Effector memory CD4-positive, alpha-beta T cell (primary cell): Measurements from ENCODE around the gene KPNA1.

Experiments
- DNase-seq, 3 donors: peaks; one replicate each; pipeline ENCODE4 v3.0.0-alpha.2; 2020
- H3K27ac ChIP-seq: 2 replicates; pipeline ENCODE4 v1.7.0; 2013; ENCODE audit warnings: mild to moderate bottlenecking, low read length, moderate library complexity; ENCODE audit not compliant: insufficient read depth, poor library complexity, severe bottlenecking
- H3K27me3 ChIP-seq: replicated peaks from 2 replicates; pipeline ENCODE4 v1.7.0; 2013; ENCODE audit warnings: mild to moderate bottlenecking, low read length; ENCODE audit not compliant: insufficient read depth, control insufficient read depth, poor library complexity, severe bottlenecking
- H3K36me3 ChIP-seq: 2 replicates; pipeline ENCODE4 v1.7.0; 2013; ENCODE audit warnings: mild to moderate bottlenecking, low read length, moderate library complexity; ENCODE audit not compliant: control insufficient read depth, insufficient read depth
- H3K4me1 ChIP-seq: 2 replicates; pipeline ENCODE4 v1.7.0; 2013; ENCODE audit warnings: low read length, mild to moderate bottlenecking; ENCODE audit not compliant: control insufficient read depth, insufficient read depth, poor library complexity, severe bottlenecking
- H3K4me3 ChIP-seq: 2 replicates; pipeline ENCODE4 v1.7.0; 2013; ENCODE audit warnings: low read length, low read depth, mild to moderate bottlenecking; ENCODE audit not compliant: insufficient read depth, poor library complexity, severe bottlenecking
- H3K9me3 ChIP-seq: 2 replicates; pipeline ENCODE4 v1.7.0; 2013; ENCODE audit warnings: mild to moderate bottlenecking, low read length, moderate library complexity; ENCODE audit not compliant: control insufficient read depth

The KPNA1 gene

DNA sequence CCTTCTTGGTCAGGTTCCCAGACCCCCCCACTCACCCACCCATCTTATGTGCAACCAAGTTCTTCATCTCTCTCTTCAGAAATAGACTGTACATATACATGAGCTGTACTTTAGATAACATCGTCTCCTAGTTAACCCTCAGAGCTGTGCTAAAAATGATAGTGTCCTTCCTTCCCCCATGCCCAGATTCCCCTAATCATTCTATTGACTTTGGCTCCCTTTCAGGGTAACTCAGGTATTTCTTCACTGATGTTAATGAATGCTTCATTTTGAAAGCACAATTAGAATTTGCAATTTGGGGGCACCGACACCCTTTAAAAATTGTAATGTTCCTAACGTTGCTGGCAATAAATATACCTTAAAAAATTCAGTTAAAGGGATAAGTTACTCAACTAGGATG is 38.4 kb upstream of the KPNA1 start:
- H3K36me3 ChIP-seq: peaks cover 71% of the 10 kb centered on the region
- no peaks in the 10 kb centered on the region for H3K9me3 ChIP-seq
- H3K4me3 ChIP-seq: no peak overlapping the region
- H3K27me3 ChIP-seq: no peaks in the 10 kb centered on the region
- no peaks in the 10 kb centered on the region for H3K4me1 ChIP-seq
- no peak overlapping the region for H3K27ac ChIP-seq
- DNase-seq: no peak

DNA sequence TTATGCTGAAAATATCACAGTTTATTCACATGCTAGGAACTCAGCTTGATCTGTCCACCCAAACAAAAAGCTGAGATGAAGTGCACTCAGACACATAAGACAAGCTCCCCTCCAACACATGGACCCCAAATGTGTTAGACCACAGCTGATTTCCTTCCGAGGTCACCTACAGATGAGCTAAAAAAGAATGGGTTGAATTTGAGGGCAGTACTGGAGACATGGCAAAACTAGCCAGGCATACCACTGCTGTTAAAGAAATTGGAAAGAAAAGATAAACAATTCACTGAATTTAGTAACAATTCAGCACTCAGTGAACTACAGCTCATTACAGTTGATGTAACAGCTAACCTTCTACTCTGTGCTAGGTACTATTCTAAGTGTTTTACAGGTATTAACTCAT is 33.9 kb upstream of the KPNA1 start:
- no peaks in the 10 kb centered on the region for H3K4me1 ChIP-seq
- DNase-seq: no peak
- no peak overlapping the region for H3K27ac ChIP-seq
- no peaks in the 10 kb centered on the region for H3K27me3 ChIP-seq
- H3K36me3 ChIP-seq: peaks cover 75% of the 10 kb centered on the region
- no peaks in the 10 kb centered on the region for H3K9me3 ChIP-seq
- no peak overlapping the region for H3K4me3 ChIP-seq

DNA sequence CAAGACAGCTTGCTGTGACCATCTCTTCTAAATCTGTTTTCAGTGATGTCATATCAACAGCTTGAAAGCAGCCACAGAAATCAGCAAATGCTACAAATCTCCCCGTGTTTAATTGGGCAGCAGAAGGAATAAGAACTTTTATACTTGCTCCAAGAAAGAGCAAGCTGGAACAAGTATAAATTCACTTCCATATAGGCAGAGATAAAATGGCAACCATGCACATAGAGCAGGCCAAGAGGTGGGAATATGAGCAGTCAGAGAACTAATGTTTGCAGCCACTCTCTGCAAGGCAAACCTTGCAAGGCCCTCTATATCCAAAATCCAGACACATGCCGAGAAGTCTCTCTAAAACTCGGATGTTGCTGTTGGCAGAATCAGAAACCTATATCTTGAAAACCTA is 33.3 kb upstream of the KPNA1 start:
- H3K4me1 ChIP-seq: no peaks in the 10 kb centered on the region
- H3K4me3 ChIP-seq: no peak overlapping the region
- H3K27ac ChIP-seq: no peak overlapping the region
- H3K9me3 ChIP-seq: no peaks in the 10 kb centered on the region
- peaks cover 71% of the 10 kb centered on the region for H3K36me3 ChIP-seq
- DNase-seq: no peak
- H3K27me3 ChIP-seq: no peaks in the 10 kb centered on the region

DNA sequence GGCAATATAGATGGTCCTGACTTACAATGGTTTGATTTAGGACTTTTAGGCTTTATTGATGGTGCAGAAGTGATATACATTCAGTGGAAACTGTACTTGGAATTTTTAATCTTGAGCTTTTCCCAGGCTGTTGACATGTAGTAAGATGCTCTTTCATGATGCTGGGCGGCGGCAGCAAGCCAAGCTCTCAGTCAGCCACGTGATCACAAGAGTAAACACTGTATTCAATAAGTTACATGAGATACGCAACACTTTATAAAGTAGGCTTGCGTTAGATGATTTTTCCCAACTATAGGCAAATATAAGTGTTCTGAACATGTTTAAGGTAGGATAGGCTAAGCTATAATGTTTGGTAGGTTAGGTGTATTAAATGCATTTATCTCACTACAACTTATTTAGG is 31.4 kb upstream of the KPNA1 start:
- Histone ChIP-seq H3K4me3 (no peak overlapping the region), H3K27me3 (no peaks in the 10 kb centered on the region), H3K36me3 (peaks cover 70% of the 10 kb centered on the region)

DNA sequence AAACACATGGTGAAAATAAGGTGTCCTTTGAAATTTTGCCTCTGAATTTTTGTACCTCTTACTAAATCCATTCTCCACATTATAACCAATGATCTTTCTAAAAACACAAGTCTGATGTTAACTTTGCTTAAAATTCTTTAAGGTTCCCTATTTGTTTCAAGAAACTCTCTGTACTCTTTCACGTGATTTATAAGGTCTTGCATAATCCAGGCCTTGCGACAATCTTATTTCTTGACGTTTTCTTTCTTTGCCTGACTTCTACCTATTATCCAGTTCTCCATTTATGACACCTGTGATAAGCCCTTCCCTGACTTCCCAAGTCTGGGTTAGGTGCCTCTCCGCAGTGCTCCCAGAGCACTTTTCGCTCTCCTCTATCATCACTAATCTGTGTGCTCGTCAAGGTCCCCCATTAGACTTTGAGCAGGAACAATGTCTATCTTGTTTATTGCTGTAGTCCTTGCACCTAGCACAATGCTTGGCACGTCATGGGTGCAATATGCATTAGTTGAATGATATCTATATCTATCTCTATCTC is 24.3 kb upstream of the KPNA1 start:
- no peak for DNase-seq
- H3K27ac ChIP-seq: no peak overlapping the region
- no peak overlapping the region for H3K4me3 ChIP-seq
- no peaks in the 10 kb centered on the region for H3K4me1 ChIP-seq
- no peaks in the 10 kb centered on the region for H3K9me3 ChIP-seq
- peaks cover 63% of the 10 kb centered on the region for H3K36me3 ChIP-seq
- no peaks in the 10 kb centered on the region for H3K27me3 ChIP-seq

More for the DNA sequence above, 31.4 kb upstream of the KPNA1 start:
- no peak for DNase-seq
- no peaks in the 10 kb centered on the region for H3K9me3 ChIP-seq
- no peak overlapping the region for H3K27ac ChIP-seq
- H3K4me1 ChIP-seq: no peaks in the 10 kb centered on the region

DNA sequence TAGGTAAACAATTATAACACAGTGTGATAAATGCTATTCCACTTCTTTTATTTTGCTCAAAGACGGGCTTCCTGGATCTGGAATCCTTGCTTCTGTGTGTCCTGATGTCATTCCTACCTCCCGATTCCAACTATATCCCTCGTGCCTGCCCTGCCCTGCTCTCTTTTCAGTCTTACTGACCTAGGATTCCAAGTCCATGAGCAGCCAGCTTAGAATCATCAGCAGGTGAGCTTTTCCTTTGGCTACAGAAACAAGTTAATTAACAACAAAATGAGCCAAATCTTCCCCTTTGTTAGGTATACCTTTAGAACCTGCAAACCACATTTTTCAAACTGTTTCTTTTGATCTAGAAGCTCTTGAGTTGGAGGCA is 21.9 kb upstream of the KPNA1 start:
- DNase-seq: no peak
- Histone ChIP-seq H3K27me3 (no peaks in the 10 kb centered on the region), H3K4me3 (no peak overlapping the region), H3K36me3 (peaks cover 67% of the 10 kb centered on the region), H3K4me1 (no peaks in the 10 kb centered on the region), H3K27ac (no peak overlapping the region), H3K9me3 (no peaks in the 10 kb centered on the region)

DNA sequence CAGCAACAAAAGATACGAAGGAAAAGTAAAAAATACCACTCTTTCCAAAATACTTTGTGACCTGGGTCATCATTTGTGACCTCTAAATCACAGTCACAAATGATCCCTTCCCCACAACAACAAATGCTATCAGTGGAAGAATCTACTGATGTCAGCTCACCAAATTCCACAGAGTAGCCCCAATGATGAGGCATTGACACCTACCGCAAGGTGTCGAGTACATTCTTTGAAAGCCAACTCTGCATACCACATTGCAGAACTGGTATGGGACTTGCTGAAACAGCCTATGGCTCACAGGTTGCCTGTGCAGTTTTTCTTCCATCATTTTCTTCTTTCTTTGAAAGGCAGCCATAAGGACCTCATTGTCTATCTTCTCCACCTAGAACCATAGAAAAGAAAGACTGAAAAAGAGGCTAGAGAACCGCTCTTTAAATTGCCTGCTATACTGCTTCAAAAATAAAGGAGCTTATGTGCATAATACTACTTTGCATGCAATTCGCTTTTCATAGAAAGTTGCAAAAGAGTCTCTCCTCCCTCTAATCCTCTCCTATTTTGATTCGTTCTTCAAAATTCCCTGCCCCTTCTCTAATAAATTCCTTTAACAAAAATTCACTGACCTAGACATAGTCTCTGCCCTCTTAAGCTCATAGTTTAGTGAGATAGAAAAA is 21.4 kb upstream of the KPNA1 start:
- H3K27ac ChIP-seq: no peak overlapping the region
- no peaks in the 10 kb centered on the region for H3K9me3 ChIP-seq
- peaks cover 65% of the 10 kb centered on the region for H3K36me3 ChIP-seq
- H3K27me3 ChIP-seq: no peaks in the 10 kb centered on the region
- no peak overlapping the region for H3K4me3 ChIP-seq
- no peak for DNase-seq
- H3K4me1 ChIP-seq: no peaks in the 10 kb centered on the region

DNA sequence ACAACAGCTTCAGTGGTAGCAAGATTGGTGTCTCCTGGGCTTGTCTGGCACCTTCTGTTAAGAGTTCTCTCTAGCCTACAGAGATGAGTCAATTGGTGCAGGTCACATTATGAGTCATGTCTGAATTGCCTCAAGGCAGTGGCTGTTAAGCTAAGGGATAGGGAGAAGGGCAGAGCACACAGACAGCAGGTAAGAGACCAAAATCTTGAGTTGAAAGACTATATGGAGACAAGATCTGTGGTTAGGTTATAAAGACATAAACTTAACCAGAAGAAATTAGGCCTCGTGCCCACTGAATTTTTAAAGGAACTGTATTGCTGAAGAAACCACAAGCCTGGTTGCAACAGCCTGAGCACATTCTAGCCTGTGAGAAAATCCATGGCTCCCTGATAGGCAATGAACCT is 19.2 kb upstream of the KPNA1 start:
- Histone ChIP-seq H3K4me1 (no peaks in the 10 kb centered on the region), H3K27me3 (no peaks in the 10 kb centered on the region), H3K27ac (no peak overlapping the region), H3K9me3 (no peaks in the 10 kb centered on the region), H3K4me3 (no peak overlapping the region), H3K36me3 (peaks cover 53% of the 10 kb centered on the region)
- DNase-seq: no peak

DNA sequence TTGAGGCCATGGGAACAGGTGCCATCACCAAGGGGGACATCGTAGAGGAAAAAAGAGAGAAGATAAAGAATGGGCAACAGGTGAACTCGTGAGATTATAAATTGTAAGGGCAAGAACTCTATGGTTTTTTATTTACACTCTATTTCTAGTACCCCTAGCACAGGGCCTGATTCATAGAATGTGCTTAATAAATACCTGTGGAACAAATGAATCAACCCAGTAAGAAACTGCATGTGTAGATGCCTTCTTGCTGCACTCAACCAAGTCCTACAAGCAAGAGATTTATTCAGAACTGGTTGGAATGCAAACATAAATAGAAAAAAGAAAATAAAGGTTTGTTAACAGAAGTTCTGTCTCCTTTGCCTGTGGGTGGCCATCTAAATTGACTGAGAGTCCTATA is 18.7 kb upstream of the KPNA1 start:
- no peaks in the 10 kb centered on the region for H3K4me1 ChIP-seq
- H3K4me3 ChIP-seq: no peak overlapping the region
- no peak for DNase-seq
- no peaks in the 10 kb centered on the region for H3K9me3 ChIP-seq
- H3K27me3 ChIP-seq: no peaks in the 10 kb centered on the region
- H3K27ac ChIP-seq: no peak overlapping the region
- H3K36me3 ChIP-seq: peaks cover 53% of the 10 kb centered on the region

DNA sequence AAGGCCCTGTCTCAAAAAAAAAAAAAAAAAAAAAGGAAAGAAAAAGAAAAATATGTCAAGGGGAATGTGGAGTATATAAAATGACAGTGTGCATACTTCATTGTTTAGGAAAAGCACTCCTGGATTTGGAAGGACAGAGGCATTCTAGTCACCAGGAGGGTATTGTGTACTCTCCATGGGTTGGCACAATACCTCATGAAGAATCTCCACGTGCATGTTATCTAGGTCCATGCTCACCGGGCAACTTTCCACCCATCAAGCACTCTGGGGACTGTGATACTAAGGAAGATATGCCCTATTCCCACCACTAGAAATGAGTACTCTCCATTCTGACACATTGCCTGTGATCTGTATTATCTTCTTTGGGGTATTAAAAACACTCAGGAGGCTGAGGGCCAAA is 15.4 kb upstream of the KPNA1 start:
- peaks cover 40% of the 10 kb centered on the region for H3K36me3 ChIP-seq
- no peaks in the 10 kb centered on the region for H3K4me1 ChIP-seq
- H3K27me3 ChIP-seq: no peaks in the 10 kb centered on the region
- no peak overlapping the region for H3K4me3 ChIP-seq
- no peak for DNase-seq
- H3K9me3 ChIP-seq: no peaks in the 10 kb centered on the region
- no peak overlapping the region for H3K27ac ChIP-seq
